Skeletal muscle satellite cell (primary cell): ENCODE results near the gene LHFPL2.

ENCODE experiments used
- H3K27me3 ChIP-seq: 2 replicates; pipeline ENCODE4 v1.7.0; 2013; ENCODE audit warnings: low read length; ENCODE audit not compliant: control insufficient read depth, insufficient read depth
- H3K36me3 ChIP-seq: 2 replicates; pipeline ENCODE4 v1.7.0; 2013; ENCODE audit warnings: mild to moderate bottlenecking, control low read depth, low read length; ENCODE audit not compliant: insufficient read depth
- H3K4me1 ChIP-seq: 2 replicates; pipeline ENCODE4 v1.7.0; 2013; ENCODE audit warnings: low read length; ENCODE audit not compliant: control insufficient read depth, insufficient read depth
- H3K4me2 ChIP-seq: 2 replicates; pipeline ENCODE4 v1.7.0; 2013; ENCODE audit warnings: mild to moderate bottlenecking, low read length
- H3K4me3 ChIP-seq: 2 replicates; pipeline ENCODE4 v1.7.0; 2013; ENCODE audit warnings: low read length
- H3K9ac ChIP-seq: 2 replicates; pipeline ENCODE4 v1.7.0; 2013; ENCODE audit warnings: mild to moderate bottlenecking, low read depth, low read length, moderate library complexity
- H3K9me3 ChIP-seq: replicated peaks from 2 replicates; pipeline ENCODE4 v1.7.0; 2013; ENCODE audit warnings: mild to moderate bottlenecking, control low read depth, low read length

LHFPL2 gene

DNA sequence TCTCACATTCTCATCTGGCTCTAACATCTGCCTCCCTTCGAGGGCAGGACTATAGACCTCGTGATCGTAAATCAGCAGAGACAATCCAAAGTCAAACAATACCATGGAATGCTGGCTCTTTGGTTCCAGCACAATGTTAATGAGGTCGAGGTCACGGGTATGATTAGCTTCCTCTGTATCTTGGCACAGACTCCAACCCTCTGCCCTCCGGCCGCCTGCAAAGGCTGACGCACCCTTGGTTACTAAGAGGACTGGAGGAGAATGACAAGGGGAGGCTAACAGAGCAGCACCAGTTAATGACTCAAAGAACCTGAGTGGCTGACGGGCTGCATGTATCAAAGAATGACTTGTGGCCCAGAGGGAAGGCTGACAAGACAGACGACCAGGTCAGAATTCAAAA lies 10.1 kb downstream of the LHFPL2 start:
- Histone ChIP-seq H3K4me1 (peaks cover 50% of the 10 kb centered on the region), H3K36me3 (peaks cover 5% of the 10 kb centered on the region)

DNA sequence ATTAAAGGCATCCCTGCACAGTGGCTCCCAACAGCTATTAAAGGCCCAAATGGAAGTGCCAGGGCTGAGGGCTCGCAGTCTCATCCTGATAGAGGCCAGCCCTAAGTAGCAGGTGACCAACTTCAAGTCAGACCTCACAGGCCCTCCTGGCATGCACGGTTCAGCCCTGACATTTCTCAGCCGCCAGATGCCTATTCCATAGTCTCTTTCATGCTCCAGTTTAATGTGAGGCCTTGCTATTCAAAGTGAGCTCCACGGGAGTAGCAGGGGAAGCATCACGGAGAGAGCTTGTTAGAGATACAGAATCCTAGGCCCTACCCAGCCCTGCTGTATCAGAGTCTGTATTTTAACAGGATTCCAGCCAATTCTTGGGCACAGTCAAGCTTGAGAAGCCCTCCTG lies 11.1 kb downstream of the LHFPL2 start:
- Histone ChIP-seq H3K4me3 (no peak overlapping the region), H3K9me3 (no peaks in the 10 kb centered on the region), H3K4me1 (peaks cover 53% of the 10 kb centered on the region), H3K4me2 (no peak overlapping the region), H3K36me3 (peaks cover 7% of the 10 kb centered on the region), H3K9ac (no peak overlapping the region), H3K27me3 (no peaks in the 10 kb centered on the region)

More for the DNA sequence above, 10.1 kb downstream of the LHFPL2 start:
- Histone ChIP-seq H3K4me3 (no peak overlapping the region), H3K4me2 (peak overlapping the region; percentile 51), H3K9me3 (no peaks in the 10 kb centered on the region), H3K27me3 (no peaks in the 10 kb centered on the region), H3K9ac (peak overlapping the region; percentile 12)

DNA sequence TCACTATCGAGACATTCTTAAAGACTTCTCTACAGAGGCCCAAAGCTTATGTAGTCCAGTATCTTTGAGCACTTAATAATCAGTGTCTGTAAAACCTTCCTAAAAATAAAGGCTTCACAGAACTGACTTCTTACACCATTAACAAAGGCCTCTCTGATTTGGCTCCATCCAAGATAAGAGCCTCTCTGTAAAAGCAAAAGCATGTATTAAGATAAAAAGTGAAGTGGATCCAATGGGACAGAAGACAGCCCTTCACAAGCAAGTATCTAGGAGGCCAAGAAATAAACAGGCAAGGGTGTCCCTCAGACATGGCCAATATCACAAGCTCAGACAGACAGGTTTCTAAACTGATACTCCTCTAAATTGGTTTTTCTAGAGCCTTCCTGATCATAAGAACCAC lies 11.9 kb downstream of the LHFPL2 start:
- H3K9me3 ChIP-seq = no peaks in the 10 kb centered on the region
- no peak overlapping the region for H3K9ac ChIP-seq
- H3K27me3 ChIP-seq = no peaks in the 10 kb centered on the region
- peaks cover 14% of the 10 kb centered on the region for H3K36me3 ChIP-seq
- H3K4me1 ChIP-seq = peaks cover 53% of the 10 kb centered on the region
- H3K4me3 ChIP-seq = no peak overlapping the region
- H3K4me2 ChIP-seq = no peak overlapping the region

DNA sequence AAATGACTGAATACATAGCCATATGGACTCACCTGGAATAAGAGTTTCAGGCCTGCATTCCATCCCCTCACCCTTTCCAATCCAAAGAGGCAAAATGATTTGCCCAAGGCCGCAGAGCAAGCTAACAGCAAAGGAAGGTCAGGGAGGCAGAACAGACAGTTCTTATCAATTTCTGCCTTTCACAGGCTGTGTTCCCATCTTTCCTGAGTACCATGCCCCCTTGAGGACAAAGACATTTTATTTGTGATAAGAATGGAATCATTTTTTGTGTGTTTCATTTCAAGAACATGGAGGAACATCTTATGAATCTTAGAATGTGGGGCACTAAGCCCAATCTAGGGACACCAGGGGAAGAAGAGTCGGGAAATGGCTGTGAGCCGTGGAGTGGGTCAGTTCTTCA lies 13.9 kb downstream of the LHFPL2 start:
- Histone ChIP-seq H3K27me3 (no peaks in the 10 kb centered on the region), H3K4me2 (no peak overlapping the region), H3K36me3 (peaks cover 26% of the 10 kb centered on the region), H3K9ac (no peak overlapping the region), H3K4me1 (peaks cover 37% of the 10 kb centered on the region), H3K4me3 (no peak overlapping the region), H3K9me3 (no peaks in the 10 kb centered on the region)

DNA sequence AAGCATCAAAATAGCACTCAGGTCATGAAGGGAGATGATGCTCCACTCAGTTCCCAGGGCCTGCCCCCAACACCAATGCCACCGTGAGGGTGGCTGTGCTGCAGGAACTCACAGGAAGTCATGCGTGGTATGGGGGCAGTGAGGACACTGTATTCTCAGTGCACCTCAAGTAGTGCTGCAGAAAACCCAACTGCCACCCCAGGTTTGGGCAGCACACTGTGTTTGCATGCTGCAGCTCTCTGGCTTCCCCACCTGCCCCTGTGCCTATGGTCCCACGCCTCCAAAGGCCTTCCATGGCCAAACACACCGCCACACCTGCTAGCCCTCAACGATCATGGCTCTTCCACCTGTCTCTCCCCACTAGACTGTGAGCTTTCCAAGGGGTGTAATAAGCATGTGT lies 14.3 kb downstream of the LHFPL2 start:
- H3K36me3 ChIP-seq = peaks cover 31% of the 10 kb centered on the region
- peaks cover 33% of the 10 kb centered on the region for H3K4me1 ChIP-seq
- H3K27me3 ChIP-seq = no peaks in the 10 kb centered on the region
- H3K4me2 ChIP-seq = no peak overlapping the region
- H3K9me3 ChIP-seq = no peaks in the 10 kb centered on the region
- no peak overlapping the region for H3K9ac ChIP-seq
- H3K4me3 ChIP-seq = no peak overlapping the region

DNA sequence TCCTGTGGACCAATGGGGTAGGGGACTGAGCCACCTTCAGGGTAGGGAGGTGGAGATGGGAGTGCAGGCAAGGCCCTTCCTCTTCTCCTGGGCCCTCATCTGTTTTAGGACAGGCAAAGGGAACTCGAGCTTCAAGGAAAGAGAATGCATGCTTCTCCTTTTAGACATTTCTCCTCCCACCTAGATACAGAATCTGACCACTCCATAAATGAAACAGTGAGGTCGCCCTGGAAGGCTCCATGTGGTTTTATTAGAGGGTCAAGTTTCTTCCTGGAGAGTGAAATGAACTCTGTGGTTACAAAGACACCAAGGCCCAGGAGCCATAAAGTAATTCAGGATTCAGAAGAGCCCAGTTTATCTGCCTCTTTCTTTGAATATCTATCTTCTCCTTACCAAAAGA lies 14.9 kb downstream of the LHFPL2 start:
- Histone ChIP-seq H3K9me3 (no peaks in the 10 kb centered on the region), H3K4me3 (no peak overlapping the region), H3K4me2 (no peak overlapping the region), H3K27me3 (no peaks in the 10 kb centered on the region), H3K4me1 (peaks cover 28% of the 10 kb centered on the region), H3K36me3 (peaks cover 31% of the 10 kb centered on the region), H3K9ac (no peak overlapping the region)

DNA sequence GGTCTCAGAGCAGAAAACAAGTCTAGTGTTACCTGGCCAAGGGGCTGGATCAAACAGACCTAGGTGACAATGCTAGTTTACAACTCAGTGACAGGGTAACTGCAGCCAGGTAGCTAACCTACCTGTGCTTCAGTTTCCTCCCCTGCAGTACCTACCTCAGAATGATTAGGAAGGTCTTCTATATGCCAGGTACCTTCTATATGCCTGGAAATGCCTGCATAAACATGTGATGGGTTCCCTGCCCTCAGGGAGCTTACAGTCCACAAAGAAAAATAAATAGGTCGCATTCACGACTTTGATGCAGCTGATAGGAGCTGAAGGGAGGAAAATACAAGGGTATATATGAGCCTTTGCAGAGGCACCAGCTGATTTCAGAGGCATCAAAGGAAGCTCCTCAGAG lies 16.1 kb downstream of the LHFPL2 start:
- Histone ChIP-seq H3K4me1 (peaks cover 34% of the 10 kb centered on the region), H3K36me3 (peaks cover 32% of the 10 kb centered on the region)

DNA sequence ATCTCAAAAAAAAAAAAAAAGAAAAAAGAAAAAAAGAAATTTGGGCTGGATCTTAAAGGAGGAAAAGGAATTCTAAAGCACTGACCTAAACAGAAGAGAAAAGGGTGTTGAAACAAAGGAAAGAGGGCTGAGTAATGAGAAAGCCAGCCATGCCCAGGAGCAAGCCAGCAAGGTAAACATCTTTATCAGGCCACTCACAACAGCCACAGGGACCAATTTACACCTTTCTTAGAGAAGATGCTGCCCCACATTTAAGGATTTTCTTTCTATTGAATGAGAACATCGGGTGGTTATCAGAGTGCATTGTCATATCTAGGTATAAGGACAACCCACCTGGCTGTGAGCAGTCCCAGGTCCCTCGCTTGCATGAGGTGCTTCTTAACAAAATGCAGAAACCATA lies 16.6 kb downstream of the LHFPL2 start:
- peaks cover 38% of the 10 kb centered on the region for H3K4me1 ChIP-seq
- no peak overlapping the region for H3K9ac ChIP-seq
- H3K9me3 ChIP-seq = no peaks in the 10 kb centered on the region
- no peak overlapping the region for H3K4me3 ChIP-seq
- H3K4me2 ChIP-seq = no peak overlapping the region
- peaks cover 35% of the 10 kb centered on the region for H3K36me3 ChIP-seq
- no peaks in the 10 kb centered on the region for H3K27me3 ChIP-seq

More for the DNA sequence above, 16.1 kb downstream of the LHFPL2 start:
- Histone ChIP-seq H3K4me3 (no peak overlapping the region), H3K4me2 (no peak overlapping the region), H3K27me3 (no peaks in the 10 kb centered on the region), H3K9ac (no peak overlapping the region), H3K9me3 (no peaks in the 10 kb centered on the region)

DNA sequence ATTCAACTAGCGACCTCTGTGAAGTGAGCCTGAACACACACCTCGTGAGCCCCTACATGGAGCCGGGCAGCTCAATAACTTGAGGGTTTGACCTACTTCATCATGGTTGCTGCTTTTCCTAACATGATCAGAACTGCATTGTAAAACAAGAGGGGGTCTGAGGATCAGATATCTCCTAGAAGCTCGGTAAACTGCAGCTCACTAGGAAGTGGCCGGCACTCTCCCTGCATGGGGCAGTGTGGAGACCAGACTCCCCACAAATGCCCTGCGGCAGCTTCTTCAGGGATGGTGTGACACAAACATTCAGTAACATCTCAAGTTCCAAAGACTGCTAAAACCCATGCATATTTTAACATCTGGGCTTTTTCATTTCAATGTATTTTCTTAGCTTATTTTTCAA lies 18.5 kb downstream of the LHFPL2 start:
- Histone ChIP-seq H3K36me3 (peaks cover 50% of the 10 kb centered on the region), H3K4me2 (no peak overlapping the region), H3K9me3 (no peaks in the 10 kb centered on the region), H3K9ac (no peak overlapping the region), H3K4me3 (no peak overlapping the region), H3K27me3 (no peaks in the 10 kb centered on the region), H3K4me1 (peaks cover 36% of the 10 kb centered on the region)

DNA sequence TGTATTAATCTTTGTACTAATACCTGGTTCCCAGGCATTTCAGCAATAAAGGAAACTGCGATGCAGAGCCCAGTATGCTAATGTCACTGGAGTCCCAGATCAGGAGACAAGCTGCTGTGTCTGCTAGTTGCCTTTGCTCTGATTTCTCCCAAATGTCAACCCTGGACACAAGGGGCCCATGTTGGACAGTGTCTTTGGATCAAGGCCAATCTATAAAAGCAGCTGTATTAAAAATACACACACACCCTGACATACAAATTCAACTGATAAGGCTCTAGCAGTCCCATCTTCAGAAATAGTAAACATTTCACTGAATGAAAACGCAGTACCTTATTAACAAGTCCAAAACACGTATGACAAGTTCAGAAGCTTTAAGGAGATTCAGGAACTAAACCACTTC lies 18.9 kb downstream of the LHFPL2 start:
- Histone ChIP-seq H3K4me3 (no peak overlapping the region), H3K4me2 (no peak overlapping the region), H3K4me1 (peaks cover 33% of the 10 kb centered on the region), H3K9ac (no peak overlapping the region), H3K36me3 (peaks cover 51% of the 10 kb centered on the region), H3K9me3 (no peaks in the 10 kb centered on the region), H3K27me3 (no peaks in the 10 kb centered on the region)

DNA sequence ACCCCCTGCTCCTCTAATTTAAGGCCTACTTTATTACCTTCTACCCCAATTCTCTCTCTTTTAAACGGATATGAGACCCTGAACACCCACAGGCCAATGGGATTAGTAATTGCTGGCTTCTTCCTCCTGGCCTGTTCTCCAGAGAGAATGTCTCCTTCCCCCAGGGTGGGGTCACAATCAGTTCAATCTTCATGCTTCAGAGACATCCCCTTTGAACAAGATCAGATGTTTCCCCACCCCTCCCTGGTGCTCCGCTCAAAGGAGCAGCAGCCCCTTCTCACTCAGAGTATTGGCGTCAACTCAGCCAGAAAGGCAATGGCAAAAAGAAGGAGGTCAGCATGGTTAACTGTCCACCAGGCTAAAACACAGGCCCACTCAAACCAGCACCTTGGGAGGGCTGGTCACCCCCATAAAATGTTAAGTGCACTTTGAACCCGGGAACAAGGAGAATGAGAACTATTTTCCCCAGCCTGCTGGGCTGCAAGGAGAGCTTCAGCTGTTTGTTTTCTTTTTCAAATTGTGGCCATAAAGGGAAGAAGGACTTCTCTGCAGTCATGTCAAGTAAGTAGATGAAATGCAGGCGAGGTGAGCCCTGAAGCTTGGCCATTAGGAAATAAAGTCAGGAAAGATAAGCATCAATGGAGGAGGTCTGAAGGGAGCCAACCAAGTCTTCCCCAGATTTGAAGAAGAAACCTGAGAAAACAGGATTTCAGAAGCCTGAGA lies 20.1 kb downstream of the LHFPL2 start:
- Histone ChIP-seq H3K9ac (no peak overlapping the region), H3K4me1 (peaks cover 21% of the 10 kb centered on the region), H3K9me3 (no peaks in the 10 kb centered on the region), H3K4me2 (no peak overlapping the region), H3K27me3 (no peaks in the 10 kb centered on the region), H3K4me3 (no peak overlapping the region), H3K36me3 (peaks cover 51% of the 10 kb centered on the region)

DNA sequence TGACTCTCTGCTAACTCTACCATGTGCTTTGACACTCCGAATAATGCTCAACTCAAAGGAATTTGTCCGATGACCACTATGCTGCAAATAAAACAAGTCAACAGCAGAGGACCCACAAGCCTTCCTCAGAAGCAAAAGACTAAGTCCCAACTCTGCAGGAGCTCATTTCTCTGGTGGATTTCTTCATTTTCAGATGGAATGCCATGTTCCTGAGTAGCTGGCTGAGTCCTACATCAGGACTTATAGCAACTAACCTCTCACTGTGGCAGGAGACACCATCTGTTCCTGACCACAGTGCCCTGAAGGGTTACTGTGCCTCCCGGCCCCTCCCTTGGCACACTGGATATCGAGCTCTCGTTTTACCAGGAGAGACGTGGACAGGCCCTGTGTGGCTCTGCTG lies 20.8 kb downstream of the LHFPL2 start:
- H3K4me1 ChIP-seq = peaks cover 17% of the 10 kb centered on the region
- H3K9ac ChIP-seq = no peak overlapping the region
- no peaks in the 10 kb centered on the region for H3K9me3 ChIP-seq
- H3K4me2 ChIP-seq = no peak overlapping the region
- H3K36me3 ChIP-seq = peaks cover 46% of the 10 kb centered on the region
- H3K27me3 ChIP-seq = no peaks in the 10 kb centered on the region
- no peak overlapping the region for H3K4me3 ChIP-seq
